ENCODE results near the gene ZFHX3. TPM values are rescaled to one million over a fixed set of nuclear protein-coding genes. Genes with fewer than 3 reads are reported as not detected.

The ZFHX3 gene
- total and polyA plus RNA-seq, 2 of the 8 experiments (the other 6 are each of a cell fraction or from before 2014, with no cell fraction given): 0.08 to 0.99 TPM

GRCh38 chr16:72940886-72941285, 107.0 kb downstream of the ZFHX3 start:
- ChIA-PET CTCF (ENCODE audit: partially characterized antibody) (interaction anchor here (0.7 to 1.3 kb wide), 3 partner anchors 11 to 27 kb away, joined by 3 to 4 read pairs (median 4); no protein-coding TSS in a partner anchor), POLR2A (ENCODE audit: partially characterized antibody) (interaction anchor here (0.7 kb wide), 1 partner anchor 130 kb away, joined by 3 read pairs; no protein-coding TSS in a partner anchor)
- H3K18ac ChIP-seq (ENCODE audit: extremely low read depth, low read length): 0 out of 2 replicates have a peak overlapping the region, but pooled peaks have one; percentile 42
- H4K5ac ChIP-seq (ENCODE audit: insufficient read length, low read depth, low read length): no peak overlapping the region
- no peak overlapping the region for H3K14ac ChIP-seq (ENCODE audit: insufficient read length)
- DNase-seq (ENCODE audit: low read depth in 1 of 2, low spot score in 2 of 2) (no peak), FAIRE-seq (no peak)
- H2BK120ac ChIP-seq (replicated peaks; ENCODE audit: low read depth, low read length): no peak overlapping the region
- no peak overlapping the region for H4K91ac ChIP-seq (replicated peaks; ENCODE audit: insufficient read length, low read length)
- no peak overlapping the region for H3K4me3 ChIP-seq (ENCODE audit: extremely low read depth in 1 of 4, insufficient read depth in 2 of 4, low read depth in 3 of 4, low read length in 4 of 4)
- H2AK5ac ChIP-seq (ENCODE audit: low read depth, low read length): no peak overlapping the region; the same call in 1 of the 2 replicates
- H4K8ac ChIP-seq (ENCODE audit: extremely low read depth, insufficient read depth, low read length): no peak overlapping the region
- H3K27ac ChIP-seq (ENCODE audit: low read depth, low read length): no peak overlapping the region
- H4K20me1 ChIP-seq (replicated peaks in 1 of 2; ENCODE audit: control insufficient read depth in 1 of 2, insufficient read depth in 2 of 2, low read length in 2 of 2): no peaks in the 10 kb centered on the region
- H3K4ac ChIP-seq (replicated peaks; ENCODE audit: insufficient read length, low read depth, low read length): no peak overlapping the region
- no peak overlapping the region for H2AFZ ChIP-seq (ENCODE audit: low read length)
- H2BK15ac ChIP-seq (ENCODE audit: low read length): no peak overlapping the region
- no peak overlapping the region for H2BK20ac ChIP-seq (ENCODE audit: low read length)
- H3K9ac ChIP-seq (replicated peaks in 1 of 4; ENCODE audit: extremely low read depth in 1 of 4, low read depth in 3 of 4, low read length in 3 of 4): no peak overlapping the region
- H3K56ac ChIP-seq (replicated peaks; ENCODE audit: insufficient read length, low read depth, low read length): no peak overlapping the region
- no peaks in the 10 kb centered on the region for H3K27me3 ChIP-seq (replicated peaks in 1 of 4; ENCODE audit: control insufficient read depth in 3 of 4, extremely low read depth in 1 of 4, insufficient read depth in 3 of 4, low read length in 3 of 4)
- H3K9me3 ChIP-seq (ENCODE audit: insufficient read depth in 2 of 2, low read depth in 1 of 2, low read length in 1 of 2): no peaks in the 10 kb centered on the region
- H3K79me1 ChIP-seq (ENCODE audit: low read depth, low read length): no peaks in the 10 kb centered on the region
- H3K79me2 ChIP-seq (ENCODE audit: control insufficient read depth in 1 of 2, insufficient read depth in 2 of 2, low read length in 2 of 2): no peaks in the 10 kb centered on the region
- TF ChIP-seq CTBP2 (IDR thresholded peaks at IDR 0.05; ENCODE audit: borderline replicate concordance, insufficient read depth, insufficient read length, low read length): no peak
- TF ChIP-seq RFX5 (IDR thresholded peaks at IDR 0.05; ENCODE audit: borderline replicate concordance, low read depth, low read length): no peak
- TF ChIP-seq MAFK (IDR thresholded peaks at IDR 0.05; ENCODE audit: low read depth, low read length): no peak
- no peak for TF ChIP-seq ZNF274 (IDR thresholded peaks at IDR 0.05; ENCODE audit: borderline replicate concordance, extremely low read depth, low read length)
- H2BK5ac ChIP-seq (ENCODE audit: low read depth, low read length): no peak overlapping the region
- H3K36me3 ChIP-seq (ENCODE audit: control insufficient read depth in 2 of 4, insufficient read depth in 4 of 4, low read length in 3 of 4): no peaks in the 10 kb centered on the region; a peak in 1 of 8 replicates
- 90% methylated on average over 5 of the region's 5 CpGs; no CpG with 5 or more reads in 1 of the 2 experiments for WGBS, 2 experiments (ENCODE audit: extremely low coverage in 1 of 2, insufficient coverage in 1 of 2, insufficient read length in 1 of 2, insufficient replicate concordance in 2 of 2, low coverage in 1 of 2, low lambda C conversion rate in 2 of 2, missing lambda C conversion rate in 1 of 2)
- peaks cover 5 to 16% (median 6%) of the 10 kb centered on the region in 4 experiments; a peak in 6 of 7 replicates for H3K4me1 ChIP-seq (replicated peaks in 1 of 4; ENCODE audit: control insufficient read depth in 3 of 4, insufficient read depth in 4 of 4, low read length in 3 of 4)
- no peak overlapping the region for H3K4me2 ChIP-seq (ENCODE audit: insufficient read depth in 1 of 2, low read depth in 2 of 2, low read length in 2 of 2)
- H3K23me2 ChIP-seq (ENCODE audit: low read depth, low read length): no peaks in the 10 kb centered on the region
- no peak overlapping the region for H2BK12ac ChIP-seq (ENCODE audit: low read depth, low read length)
- no peak overlapping the region for H3K23ac ChIP-seq (ENCODE audit: insufficient read length)
